Erythroblast (primary cell): ENCODE data around the gene MMP21.

ENCODE experiments used
- GATA1 ChIP-seq: IDR thresholded peaks from 2 replicates; pipeline ENCODE4 v1.6.1; 2011; ENCODE audit warnings: low read depth, mild to moderate bottlenecking, control low read depth, low read length, moderate library complexity
- POLR2A ChIP-seq: IDR thresholded peaks from 2 replicates; pipeline ENCODE4 v1.6.1; 2011; ENCODE audit warnings: mild to moderate bottlenecking, low read length

GRCh38 chr10:125792342-125793300, 17.0 kb upstream of the MMP21 start:
- TF ChIP-seq POLR2A: peak; percentile 19
- no peak for TF ChIP-seq GATA1
